Measurements from ENCODE around the gene SOHLH1.

- TF ChIP-seq CTCF (IDR thresholded peaks at IDR 0.05; ENCODE audit: insufficient read depth, low read length, poor library complexity, severe bottlenecking) (no peak), EZH2phosphoT487 (conservative IDR thresholded peaks at IDR 0.05; ENCODE audit: low read length) (no peak)
Measured at GRCh38 chr9:135678236-135679017, 20.9 kb downstream of the SOHLH1 start.
